Measurements from ENCODE around the gene LPCAT1.

Gene LPCAT1

DNA sequence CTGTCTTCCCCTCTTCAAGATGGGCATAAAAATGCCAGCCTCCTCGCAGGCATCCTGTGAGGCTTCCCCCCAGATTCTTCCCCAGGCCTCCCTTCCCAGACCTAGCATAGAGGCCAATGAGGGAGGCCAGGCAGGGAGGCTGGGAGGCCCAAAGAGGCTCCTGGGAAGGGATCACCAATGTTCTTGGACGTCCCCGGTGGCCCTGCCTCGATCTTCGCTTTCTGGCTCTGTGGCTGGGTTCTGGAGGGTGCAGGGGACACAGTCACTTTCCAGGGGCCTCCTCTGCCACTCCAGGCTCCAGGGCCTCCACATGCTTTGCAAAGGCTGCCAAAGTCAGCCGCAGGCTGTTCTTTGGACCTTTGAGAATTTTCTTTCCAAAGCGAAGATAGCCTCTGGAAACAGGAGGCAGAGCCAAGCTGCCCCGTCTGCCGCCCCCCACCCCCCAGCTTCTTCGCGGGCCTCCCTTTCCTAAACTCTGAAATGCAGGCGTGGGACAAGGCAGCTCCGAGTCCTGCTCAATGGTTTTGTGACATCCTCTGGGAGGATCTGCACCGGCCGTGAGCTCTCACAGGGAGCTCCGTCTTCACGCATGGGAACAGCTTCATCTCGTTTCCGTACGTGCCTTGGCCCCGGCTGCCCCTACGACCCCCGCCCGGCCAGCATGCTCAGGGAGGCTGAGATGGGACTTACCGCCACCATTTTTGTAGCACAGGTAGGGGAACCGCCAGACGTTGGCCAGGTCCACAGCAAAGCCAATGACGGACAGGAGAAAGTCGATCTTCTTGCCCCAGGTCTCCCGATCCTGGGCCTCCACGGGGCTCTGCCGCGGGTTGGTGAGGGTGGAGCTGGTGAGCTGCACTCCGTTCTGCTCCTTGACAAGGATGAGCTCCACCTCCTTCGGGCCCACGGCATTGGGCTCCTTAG lies 81.3 kb downstream of the LPCAT1 start:
- TF ChIP-seq ZFX (IDR thresholded peaks at IDR 0.05; ENCODE audit: borderline replicate concordance), result no peak
- TF ChIP-seq, protein P1, sequence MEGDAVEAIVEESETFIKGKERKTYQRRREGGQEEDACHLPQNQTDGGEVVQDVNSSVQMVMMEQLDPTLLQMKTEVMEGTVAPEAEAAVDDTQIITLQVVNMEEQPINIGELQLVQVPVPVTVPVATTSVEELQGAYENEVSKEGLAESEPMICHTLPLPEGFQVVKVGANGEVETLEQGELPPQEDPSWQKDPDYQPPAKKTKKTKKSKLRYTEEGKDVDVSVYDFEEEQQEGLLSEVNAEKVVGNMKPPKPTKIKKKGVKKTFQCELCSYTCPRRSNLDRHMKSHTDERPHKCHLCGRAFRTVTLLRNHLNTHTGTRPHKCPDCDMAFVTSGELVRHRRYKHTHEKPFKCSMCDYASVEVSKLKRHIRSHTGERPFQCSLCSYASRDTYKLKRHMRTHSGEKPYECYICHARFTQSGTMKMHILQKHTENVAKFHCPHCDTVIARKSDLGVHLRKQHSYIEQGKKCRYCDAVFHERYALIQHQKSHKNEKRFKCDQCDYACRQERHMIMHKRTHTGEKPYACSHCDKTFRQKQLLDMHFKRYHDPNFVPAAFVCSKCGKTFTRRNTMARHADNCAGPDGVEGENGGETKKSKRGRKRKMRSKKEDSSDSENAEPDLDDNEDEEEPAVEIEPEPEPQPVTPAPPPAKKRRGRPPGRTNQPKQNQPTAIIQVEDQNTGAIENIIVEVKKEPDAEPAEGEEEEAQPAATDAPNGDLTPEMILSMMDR (IDR thresholded peaks at IDR 0.05), result no peak
- no peak overlapping the region for H3K27ac ChIP-seq

DNA sequence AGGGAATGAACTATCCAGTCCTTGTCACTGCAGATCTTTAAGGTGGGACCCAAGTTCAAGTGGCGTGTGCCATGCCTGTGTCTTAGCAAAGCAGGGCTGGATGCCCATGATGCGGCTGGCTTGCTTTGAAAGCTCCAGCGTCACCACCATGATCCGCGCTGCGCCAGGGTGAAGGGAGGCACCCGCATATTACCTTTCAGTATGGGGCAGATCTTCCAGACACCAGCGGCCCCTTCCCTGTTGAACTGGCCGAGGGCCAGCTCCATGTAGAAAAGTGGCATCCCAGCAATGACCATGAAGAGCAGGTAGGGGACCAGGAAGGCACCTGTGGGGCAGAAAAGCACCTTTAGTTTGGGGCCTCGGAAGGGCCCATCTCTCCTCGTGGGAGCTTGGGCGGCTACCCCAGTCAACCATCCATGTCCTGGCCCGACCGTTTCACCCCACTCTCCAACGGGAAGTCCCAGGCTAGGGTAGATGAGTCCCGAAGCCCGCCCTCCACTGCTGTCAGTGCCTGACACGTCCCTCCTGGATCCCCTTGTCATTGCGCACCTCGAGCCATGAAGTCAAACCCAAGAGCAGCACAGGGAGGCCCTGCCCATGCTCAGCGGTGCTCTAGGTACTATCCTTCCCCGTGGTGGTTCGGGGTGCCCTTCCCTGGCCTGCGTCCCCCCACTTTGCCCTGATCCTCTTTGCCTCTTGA lies 82.4 kb downstream of the LPCAT1 start:
- no peak for TF ChIP-seq ZFX (IDR thresholded peaks at IDR 0.05; ENCODE audit: borderline replicate concordance)
- TF ChIP-seq, protein P1 (IDR thresholded peaks at IDR 0.05), result no peak

DNA sequence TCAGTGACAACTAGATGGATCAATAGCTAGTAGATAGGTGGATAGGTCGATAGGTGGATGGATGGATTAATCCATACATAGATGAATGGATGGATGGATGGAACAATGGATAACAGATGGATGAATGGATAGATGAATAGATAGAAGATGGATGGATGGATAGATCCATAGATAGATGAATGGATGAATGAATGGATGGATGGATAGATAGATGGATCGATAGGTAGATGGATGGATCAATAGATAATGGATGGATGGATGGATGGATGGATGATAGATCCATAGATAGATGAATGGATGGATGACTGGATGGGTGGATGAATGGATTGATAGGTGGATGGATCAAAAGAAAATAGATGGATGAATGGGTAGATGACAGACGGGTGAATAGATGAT lies 83.7 kb downstream of the LPCAT1 start:
- no peak overlapping the region for H3K27ac ChIP-seq
- TF ChIP-seq, protein P1 (IDR thresholded peaks at IDR 0.05), result no peak
- TF ChIP-seq ZFX (IDR thresholded peaks at IDR 0.05; ENCODE audit: borderline replicate concordance), result no peak

More for the DNA sequence above, 82.4 kb downstream of the LPCAT1 start:
- H3K27ac ChIP-seq, result no peak overlapping the region

DNA sequence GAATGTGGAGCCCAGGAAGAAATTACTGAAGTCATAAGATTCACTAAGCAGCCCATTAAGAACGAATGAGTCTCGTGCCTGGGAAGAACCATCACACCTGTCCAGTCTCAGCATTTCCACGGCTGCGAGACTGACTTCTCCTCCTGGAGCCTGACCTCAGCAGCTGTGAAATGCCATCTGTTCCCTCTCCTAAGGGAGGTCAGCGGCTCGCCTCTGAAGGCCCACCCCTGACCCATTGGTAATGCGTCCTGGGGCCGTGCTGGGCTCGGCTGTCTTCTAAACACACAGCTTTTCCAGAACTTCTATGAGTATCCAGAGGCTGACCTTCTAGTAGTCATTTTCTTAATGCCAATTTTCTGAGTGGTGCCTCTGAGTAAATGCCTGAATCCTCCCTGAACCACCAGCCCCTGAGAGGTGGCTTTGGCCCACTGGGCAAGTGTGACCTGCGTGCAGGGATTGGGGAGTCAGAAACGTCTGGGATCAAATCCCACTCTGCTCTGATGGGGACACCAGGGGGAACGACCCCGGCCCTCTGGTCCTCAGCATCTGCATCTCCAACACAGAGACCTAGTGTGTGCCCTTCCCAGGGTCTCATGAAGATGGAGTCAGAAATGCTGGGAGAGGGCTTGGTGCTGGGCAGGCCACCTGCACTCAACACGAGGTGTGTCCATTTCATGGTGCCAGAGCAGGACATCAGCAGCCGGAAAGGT lies 84.2 kb downstream of the LPCAT1 start:
- no peak overlapping the region for H3K27ac ChIP-seq
- TF ChIP-seq, protein P1 (IDR thresholded peaks at IDR 0.05), result no peak
- TF ChIP-seq ZFX (IDR thresholded peaks at IDR 0.05; ENCODE audit: borderline replicate concordance), result no peak

DNA sequence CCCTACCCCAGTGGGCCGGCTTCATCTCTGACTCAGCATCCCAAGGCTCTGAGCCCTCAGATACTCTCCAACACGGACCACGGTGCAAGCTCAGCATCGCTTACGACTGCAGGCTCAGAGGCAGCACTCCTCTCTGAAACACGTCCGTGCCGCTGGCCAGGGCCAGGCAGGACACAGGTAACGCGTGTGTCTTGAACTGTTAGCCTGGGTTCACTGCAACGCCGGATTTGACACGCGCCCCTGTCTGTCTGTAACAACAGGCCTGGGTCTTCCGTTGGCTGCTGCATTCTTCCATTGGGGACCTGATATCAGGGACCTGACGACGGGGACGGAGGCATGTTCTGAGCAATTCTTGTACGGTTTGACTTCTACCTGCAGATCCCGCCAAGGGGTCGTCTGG lies 84.9 kb downstream of the LPCAT1 start:
- TF ChIP-seq, protein P1 (IDR thresholded peaks at IDR 0.05), result no peak
- no peak for TF ChIP-seq ZFX (IDR thresholded peaks at IDR 0.05; ENCODE audit: borderline replicate concordance)
- H3K27ac ChIP-seq, result no peak overlapping the region

DNA sequence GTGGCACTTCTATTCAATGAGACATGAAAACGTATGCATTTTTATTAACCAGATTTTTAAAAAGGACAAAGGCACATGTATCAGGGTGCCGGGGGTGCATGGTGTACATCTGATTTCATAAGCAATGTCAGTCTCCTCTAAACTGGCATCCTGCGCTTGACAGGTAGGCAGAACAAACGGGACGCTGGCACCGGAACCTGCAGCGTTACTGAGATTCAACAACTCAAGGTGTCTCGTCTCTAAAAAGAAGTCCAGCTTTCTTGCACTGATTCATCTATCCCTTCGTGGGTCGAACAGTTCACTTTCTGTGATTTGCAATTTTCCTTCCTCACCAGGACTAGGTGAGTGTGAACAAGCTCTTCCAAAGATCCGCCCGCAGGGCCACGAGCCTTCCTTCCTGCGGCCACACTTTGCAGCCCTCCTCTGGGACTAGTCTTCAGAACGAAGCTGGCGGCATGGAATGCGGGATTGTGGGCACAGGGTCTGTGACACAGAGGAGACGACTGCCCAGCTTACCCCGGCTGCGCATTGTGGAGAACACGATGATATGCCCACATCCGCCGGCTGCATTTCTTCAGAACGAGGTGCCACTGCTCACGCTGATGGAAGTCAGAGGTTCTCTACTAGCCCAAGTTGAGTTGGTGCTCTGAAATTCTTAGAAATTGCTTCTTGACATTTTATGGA lies 85.7 kb downstream of the LPCAT1 start:
- TF ChIP-seq, protein P1 (IDR thresholded peaks at IDR 0.05), result no peak
- no peak for TF ChIP-seq ZFX (IDR thresholded peaks at IDR 0.05; ENCODE audit: borderline replicate concordance)
- no peak overlapping the region for H3K27ac ChIP-seq

Data from 22Rv1 (cell line).